ENCODE measurements around the gene TXNRD1.
A peak's percentile ranks its signal among the peaks of the same experiment; 100 is the strongest.
"Not testable (repeated sequence)": the region's sequence is repeated elsewhere in the genome, so short reads cannot be mapped to it uniquely, and the experiment has no call there.

TXNRD1 gene

GRCh38 chr12:104285740-104286515 lies 70.3 kb downstream of the TXNRD1 start:
- peak; percentile 52 for DNase-seq

- DNase-seq = peak; percentile 97
These were observed 71.2 kb downstream of the TXNRD1 start for GRCh38 chr12:104286516-104287482.

- peak; percentile 91 for DNase-seq
These were observed 73.2 kb downstream of the TXNRD1 start for GRCh38 chr12:104288635-104289274.

GRCh38 chr12:104290320-104290719 lies 74.7 kb downstream of the TXNRD1 start:
- DNase-seq = no peak

GRCh38 chr12:104290855-104291254 lies 75.3 kb downstream of the TXNRD1 start:
- no peak for DNase-seq

GRCh38 chr12:104291867-104292524 lies 76.4 kb downstream of the TXNRD1 start:
- no peak for DNase-seq

- no peak for DNase-seq
These were observed 77.6 kb downstream of the TXNRD1 start for GRCh38 chr12:104292872-104293794.

GRCh38 chr12:104294158-104294859 lies 78.7 kb downstream of the TXNRD1 start:
- not testable (repeated sequence) for DNase-seq

GRCh38 chr12:104294927-104295668 lies 79.5 kb downstream of the TXNRD1 start:
- no peak for DNase-seq

- DNase-seq = no peak
These were observed 80.4 kb downstream of the TXNRD1 start for GRCh38 chr12:104295954-104296353.

- DNase-seq = no peak
These were observed 81.1 kb downstream of the TXNRD1 start for GRCh38 chr12:104296718-104297117.

- DNase-seq = no peak
These were observed 82.0 kb downstream of the TXNRD1 start for GRCh38 chr12:104297477-104298113.

- no peak for DNase-seq
These were observed 84.4 kb downstream of the TXNRD1 start for GRCh38 chr12:104299842-104300481.

GRCh38 chr12:104303538-104304151 lies 88.1 kb downstream of the TXNRD1 start, which contains the start of gene EID3:
EID3 (plus strand) TSS chr12:104303739; CDS start chr12:104303935, 196 bp downstream.
- no peak for DNase-seq

GRCh38 chr12:104304261-104305009 lies 88.9 kb downstream of the TXNRD1 start:
- DNase-seq = no peak

GRCh38 chr12:104305349-104305748 lies 89.8 kb downstream of the TXNRD1 start:
- DNase-seq = no peak

- no peak for DNase-seq
These were observed 90.8 kb downstream of the TXNRD1 start for GRCh38 chr12:104306376-104306775.
